Body of pancreas (tissue), 4 donors: Measurements from ENCODE around the gene LRSAM1. TPM values are rescaled to one million over a fixed set of nuclear protein-coding genes. Genes with fewer than 3 reads are reported as not detected.

ENCODE experiments used
- ATAC-seq: fragments of 150-250 bp; one replicate; pipeline ENCODE4 v1.9.1; 2016
- DNase-seq, 4 donors: peaks; one replicate each; pipeline ENCODE4 v3.0.0-alpha.2; 2019
- H3K27ac ChIP-seq, 4 donors: fragments of 200-600 bp; sonication (generic); 1 replicate in 3 of 4; 2 replicates in 1 of 4; pipeline versions ENCODE4 v1.5.1 to v1.6.1; 2016 to 2019; ENCODE audit warnings: mild to moderate bottlenecking in 1 of 4, mixed read lengths in 1 of 4, moderate library complexity in 1 of 4
- H3K27me3 ChIP-seq, 2 donors: fragments of 200-600 bp; sonication (generic); one replicate each; pipeline ENCODE4 v1.6.0; 2016; ENCODE audit warnings: mild to moderate bottlenecking in 1 of 2
- H3K36me3 ChIP-seq, 2 donors: fragments of 200-600 bp; sonication (generic); replicated peaks in 1 of 2; 2 replicates each; pipeline ENCODE4 v1.5.1; 2016; ENCODE audit warnings: low read depth in 2 of 2; ENCODE audit not compliant: insufficient read depth in 1 of 2
- H3K4me1 ChIP-seq: fragments of 200-600 bp; sonication (generic); one replicate; pipeline ENCODE4 v1.6.0; 2016
- H3K4me3 ChIP-seq, 2 donors: fragments of 200-600 bp; sonication (generic); 1 replicate in 1 of 2; 2 replicates in 1 of 2; pipeline ENCODE4 v1.5.1; 2016 to 2019
- H3K9me3 ChIP-seq, 3 donors: fragments of 200-600 bp; sonication (generic); 1 replicate in 2 of 3; 2 replicates in 1 of 3; pipeline ENCODE4 v1.5.1; 2016
- POLR2A ChIP-seq, 3 donors: fragments of 450-650 bp; IDR thresholded peaks; one replicate each; pipeline ENCODE4 v1.6.1; 2016; ENCODE audit warnings: antibody characterized with exemption in 3 of 3, mild to moderate bottlenecking in 2 of 3
- WGBS, 2 donors: methylation state at CpG; one replicate each; pipeline ENCODE4 v1.1.5; 2017; 5-methylcytosine and 5-hydroxymethylcytosine counted together
- intact Hi-C: fragments of 100-400 bp; cut with DNase I; formaldehyde crosslinking; loops from one replicate; pipeline ENCODE4 v1.15.1; 2023
- small RNA-seq: library from RNA; depleted of rRNA; stranded (forward); fragments of <200 nt; gene quantifications from one replicate; pipeline ENCODE3, GENCODE V24; 2016
- total RNA-seq, 2 donors: library from RNA; depleted of rRNA; stranded (reverse); fragments of >200 nt; gene quantifications; one replicate each; pipeline ENCODE4 v1.1.0, GENCODE V29; 2016
- TF ChIP-seq, protein P1 (sequence below), 7 experiments: fragments of 450-650 bp in 4 of 7; fragments of 200-600 bp in 3 of 7; sonication (generic) in 3 of 7; IDR thresholded peaks; one replicate each; pipeline ENCODE4 v1.5.1; 2016 to 2019; ENCODE audit warnings: antibody characterized with exemption in 7 of 7

LRSAM1 gene
- total RNA-seq, 2 donors from 2014 or later, result 9.6 to 26.0 TPM

- H3K27me3 ChIP-seq, result no peaks in the 10 kb centered on the region
- DNase-seq (no peak), ATAC-seq (no peak)
- no peaks in the 10 kb centered on the region for H3K9me3 ChIP-seq
- intact Hi-C loops, result loop anchor here (5.0 kb wide), 1 partner anchor 33 kb away; no protein-coding TSS in a partner anchor
- 67 to 75% methylated on average over 4 to 7 of the region's 8 CpGs for WGBS, 2 donors
- no peak for TF ChIP-seq POLR2A (IDR thresholded peaks at IDR 0.05)
- TF ChIP-seq, protein P1, sequence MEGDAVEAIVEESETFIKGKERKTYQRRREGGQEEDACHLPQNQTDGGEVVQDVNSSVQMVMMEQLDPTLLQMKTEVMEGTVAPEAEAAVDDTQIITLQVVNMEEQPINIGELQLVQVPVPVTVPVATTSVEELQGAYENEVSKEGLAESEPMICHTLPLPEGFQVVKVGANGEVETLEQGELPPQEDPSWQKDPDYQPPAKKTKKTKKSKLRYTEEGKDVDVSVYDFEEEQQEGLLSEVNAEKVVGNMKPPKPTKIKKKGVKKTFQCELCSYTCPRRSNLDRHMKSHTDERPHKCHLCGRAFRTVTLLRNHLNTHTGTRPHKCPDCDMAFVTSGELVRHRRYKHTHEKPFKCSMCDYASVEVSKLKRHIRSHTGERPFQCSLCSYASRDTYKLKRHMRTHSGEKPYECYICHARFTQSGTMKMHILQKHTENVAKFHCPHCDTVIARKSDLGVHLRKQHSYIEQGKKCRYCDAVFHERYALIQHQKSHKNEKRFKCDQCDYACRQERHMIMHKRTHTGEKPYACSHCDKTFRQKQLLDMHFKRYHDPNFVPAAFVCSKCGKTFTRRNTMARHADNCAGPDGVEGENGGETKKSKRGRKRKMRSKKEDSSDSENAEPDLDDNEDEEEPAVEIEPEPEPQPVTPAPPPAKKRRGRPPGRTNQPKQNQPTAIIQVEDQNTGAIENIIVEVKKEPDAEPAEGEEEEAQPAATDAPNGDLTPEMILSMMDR (IDR thresholded peaks at IDR 0.05), result no peak
- H3K27ac ChIP-seq, result peak overlapping the region; percentile 28 to 95 (median 64)
- H3K4me1 ChIP-seq, result peaks cover 95% of the 10 kb centered on the region
- no peak overlapping the region for H3K4me3 ChIP-seq
- no peaks in the 10 kb centered on the region for H3K36me3 ChIP-seq
Measured at GRCh38 chr9:127549751-127550150, 98.4 kb downstream of the LRSAM1 start.

DNA sequence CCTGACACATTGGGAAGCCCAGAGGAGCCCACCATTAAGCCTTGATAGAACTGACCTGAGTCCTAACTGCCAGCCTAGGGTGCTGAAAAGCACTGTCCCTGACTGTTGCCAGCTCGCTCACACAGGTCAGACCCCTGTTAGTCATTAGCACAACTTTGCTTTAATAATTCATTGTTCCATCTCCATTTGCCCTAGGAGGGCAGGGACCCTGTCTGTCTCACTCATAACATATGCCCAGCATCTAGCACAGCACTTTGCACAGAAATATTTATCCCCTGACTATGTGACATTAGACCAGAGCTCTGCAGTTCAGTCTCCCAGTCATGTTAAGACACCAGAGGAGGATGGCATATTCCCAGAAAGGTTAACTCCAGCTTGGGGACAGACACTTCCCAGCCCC, 99.0 kb downstream of the LRSAM1 start:
- peaks cover 95% of the 10 kb centered on the region for H3K4me1 ChIP-seq
- WGBS, 2 donors, result 69 to 100% methylated on average over 1 of the region's 1 CpG
- DNase-seq (no peak), ATAC-seq (no peak)
- H3K27ac ChIP-seq, result peak overlapping the region in 3 of 4 donors; percentile 56 to 95 (median 73)
- TF ChIP-seq, protein P1 (IDR thresholded peaks at IDR 0.05), result no peak
- no peak for TF ChIP-seq POLR2A (IDR thresholded peaks at IDR 0.05)
- intact Hi-C loops, result no loop called here
- H3K27me3 ChIP-seq, result no peaks in the 10 kb centered on the region
- H3K36me3 ChIP-seq, result no peaks in the 10 kb centered on the region
- no peaks in the 10 kb centered on the region for H3K9me3 ChIP-seq
- H3K4me3 ChIP-seq, result no peak overlapping the region

GRCh38 chr9:127550751-127551150, 99.4 kb downstream of the LRSAM1 start:
- Histone ChIP-seq H3K27ac (peak overlapping the region; percentile 11 to 95 (median 64)), H3K27me3 (no peaks in the 10 kb centered on the region), H3K9me3 (no peaks in the 10 kb centered on the region), H3K36me3 (no peaks in the 10 kb centered on the region), H3K4me3 (no peak overlapping the region), H3K4me1 (peaks cover 98% of the 10 kb centered on the region)
- intact Hi-C loops, result no loop called here
- 15 to 24% methylated on average over 4 to 13 of the region's 14 CpGs for WGBS, 2 donors
- ATAC-seq, result no peak
- DNase-seq, result peak in 3 of 4 donors; percentile 53 to 63 (median 56)
- TF ChIP-seq, protein P1 (IDR thresholded peaks at IDR 0.05), result no peak
- TF ChIP-seq POLR2A (IDR thresholded peaks at IDR 0.05), result no peak

Small RNA genes within 50 kb of the gene (small RNA-seq; reads per million reads assigned to genes)
- not detected for gene RF00019
- gene SNORA65, result 347 reads per million, percentile 98 among the genes with 10 or more reads in this experiment

Other genes starting within 250 kb of the LRSAM1 start
- gene GARNL3, start 186.7 kb upstream of the LRSAM1 start, total RNA-seq, result 10 to 100 TPM in 1 of 2 donors, 1 to 10 TPM in 1; 5.9 to 23.6 TPM
- gene SLC2A8, start 54.3 kb upstream of the LRSAM1 start, total RNA-seq, result 10 to 100 TPM; 10.9 to 18.2 TPM
- gene ZNF79, start 27.1 kb upstream of the LRSAM1 start, total RNA-seq, result 10 to 100 TPM in 1 of 2 donors, 1 to 10 TPM in 1; 4.7 to 11.5 TPM
- gene RPL12, start 104 bp upstream of the LRSAM1 start, total RNA-seq, result 1,000 to 10,000 TPM in 1 of 2 donors, 100 to 1,000 TPM in 1; 994 to 1,261 TPM
- 10 to 100 TPM; 34.5 to 39.9 TPM for gene STXBP1, start 160.8 kb downstream of the LRSAM1 start, total RNA-seq